Measurements from ENCODE around the gene CAAP1.

CAAP1 gene

GRCh38 chr9:26814799-26815198 is 77.8 kb downstream of the CAAP1 start:
- Histone ChIP-seq H3K4me3 (ENCODE audit: low read depth, low read length, poor library complexity, severe bottlenecking) (no peak overlapping the region), H3K4me1 (ENCODE audit: insufficient read depth, low read length, severe bottlenecking) (no peaks in the 10 kb centered on the region), H2AFZ (ENCODE audit: low read length) (no peak overlapping the region), H3F3A (ENCODE audit: insufficient read depth, low read length) (no peaks in the 10 kb centered on the region), H3K27ac (ENCODE audit: low read depth, low read length, poor library complexity, severe bottlenecking) (no peak overlapping the region), H3K79me2 (ENCODE audit: insufficient read depth, low read length) (no peaks in the 10 kb centered on the region), H3K27me3 (ENCODE audit: insufficient read depth, low read length) (no peaks in the 10 kb centered on the region), H3K9me3 (ENCODE audit: low read length) (no peaks in the 10 kb centered on the region), H3K4me2 (ENCODE audit: low read length) (no peak overlapping the region), H4K20me1 (ENCODE audit: insufficient read depth, low read length) (no peaks in the 10 kb centered on the region), H3K9ac (ENCODE audit: low read length) (no peak overlapping the region), H3K9me2 (ENCODE audit: low read depth, low read length) (no peaks in the 10 kb centered on the region), H3K36me3 (ENCODE audit: insufficient read depth, low read length) (no peaks in the 10 kb centered on the region)
- TF ChIP-seq EZH2 (IDR thresholded peaks at IDR 0.05; ENCODE audit: borderline replicate concordance, low read length) = no peak
- TF ChIP-seq CTCF (IDR thresholded peaks at IDR 0.05; ENCODE audit: low read length) = no peak

GRCh38 chr9:26813247-26813646 is 79.4 kb downstream of the CAAP1 start:
- Histone ChIP-seq H3K9me2 (ENCODE audit: low read depth, low read length) (no peaks in the 10 kb centered on the region), H3K4me3 (ENCODE audit: low read depth, low read length, poor library complexity, severe bottlenecking) (no peak overlapping the region), H3K36me3 (ENCODE audit: insufficient read depth, low read length) (no peaks in the 10 kb centered on the region), H3K4me1 (ENCODE audit: insufficient read depth, low read length, severe bottlenecking) (no peaks in the 10 kb centered on the region), H3K9me3 (ENCODE audit: low read length) (no peaks in the 10 kb centered on the region), H3K9ac (ENCODE audit: low read length) (no peak overlapping the region), H3K79me2 (ENCODE audit: insufficient read depth, low read length) (no peaks in the 10 kb centered on the region), H2AFZ (ENCODE audit: low read length) (no peak overlapping the region), H3K27ac (ENCODE audit: low read depth, low read length, poor library complexity, severe bottlenecking) (no peak overlapping the region), H3F3A (ENCODE audit: insufficient read depth, low read length) (no peaks in the 10 kb centered on the region), H3K27me3 (ENCODE audit: insufficient read depth, low read length) (no peaks in the 10 kb centered on the region), H4K20me1 (ENCODE audit: insufficient read depth, low read length) (no peaks in the 10 kb centered on the region), H3K4me2 (ENCODE audit: low read length) (no peak overlapping the region)
- TF ChIP-seq EZH2 (IDR thresholded peaks at IDR 0.05; ENCODE audit: borderline replicate concordance, low read length) (no peak), CTCF (IDR thresholded peaks at IDR 0.05; ENCODE audit: low read length) (no peak)

GRCh38 chr9:26812217-26812616 is 80.4 kb downstream of the CAAP1 start:
- TF ChIP-seq EZH2 (IDR thresholded peaks at IDR 0.05; ENCODE audit: borderline replicate concordance, low read length) = no peak
- no peak for TF ChIP-seq CTCF (IDR thresholded peaks at IDR 0.05; ENCODE audit: low read length)

More at GRCh38 chr9:26812217-26812616, 80.4 kb downstream of the CAAP1 start:
- Histone ChIP-seq H3K4me2 (ENCODE audit: low read length) (no peak overlapping the region), H4K20me1 (ENCODE audit: insufficient read depth, low read length) (no peaks in the 10 kb centered on the region), H3K9me2 (ENCODE audit: low read depth, low read length) (no peaks in the 10 kb centered on the region), H3K27ac (ENCODE audit: low read depth, low read length, poor library complexity, severe bottlenecking) (no peak overlapping the region), H3K9ac (ENCODE audit: low read length) (no peak overlapping the region), H3F3A (ENCODE audit: insufficient read depth, low read length) (no peaks in the 10 kb centered on the region), H3K4me3 (ENCODE audit: low read depth, low read length, poor library complexity, severe bottlenecking) (no peak overlapping the region), H2AFZ (ENCODE audit: low read length) (no peak overlapping the region), H3K4me1 (ENCODE audit: insufficient read depth, low read length, severe bottlenecking) (no peaks in the 10 kb centered on the region), H3K27me3 (ENCODE audit: insufficient read depth, low read length) (no peaks in the 10 kb centered on the region), H3K9me3 (ENCODE audit: low read length) (no peaks in the 10 kb centered on the region), H3K79me2 (ENCODE audit: insufficient read depth, low read length) (no peaks in the 10 kb centered on the region), H3K36me3 (ENCODE audit: insufficient read depth, low read length) (no peaks in the 10 kb centered on the region)
